ENCODE data around the gene JADE2.
"Not testable (repeated sequence)": the region's sequence is repeated elsewhere in the genome, so short reads cannot be mapped to it uniquely, and the experiment has no call there.

Gene JADE2

DNA sequence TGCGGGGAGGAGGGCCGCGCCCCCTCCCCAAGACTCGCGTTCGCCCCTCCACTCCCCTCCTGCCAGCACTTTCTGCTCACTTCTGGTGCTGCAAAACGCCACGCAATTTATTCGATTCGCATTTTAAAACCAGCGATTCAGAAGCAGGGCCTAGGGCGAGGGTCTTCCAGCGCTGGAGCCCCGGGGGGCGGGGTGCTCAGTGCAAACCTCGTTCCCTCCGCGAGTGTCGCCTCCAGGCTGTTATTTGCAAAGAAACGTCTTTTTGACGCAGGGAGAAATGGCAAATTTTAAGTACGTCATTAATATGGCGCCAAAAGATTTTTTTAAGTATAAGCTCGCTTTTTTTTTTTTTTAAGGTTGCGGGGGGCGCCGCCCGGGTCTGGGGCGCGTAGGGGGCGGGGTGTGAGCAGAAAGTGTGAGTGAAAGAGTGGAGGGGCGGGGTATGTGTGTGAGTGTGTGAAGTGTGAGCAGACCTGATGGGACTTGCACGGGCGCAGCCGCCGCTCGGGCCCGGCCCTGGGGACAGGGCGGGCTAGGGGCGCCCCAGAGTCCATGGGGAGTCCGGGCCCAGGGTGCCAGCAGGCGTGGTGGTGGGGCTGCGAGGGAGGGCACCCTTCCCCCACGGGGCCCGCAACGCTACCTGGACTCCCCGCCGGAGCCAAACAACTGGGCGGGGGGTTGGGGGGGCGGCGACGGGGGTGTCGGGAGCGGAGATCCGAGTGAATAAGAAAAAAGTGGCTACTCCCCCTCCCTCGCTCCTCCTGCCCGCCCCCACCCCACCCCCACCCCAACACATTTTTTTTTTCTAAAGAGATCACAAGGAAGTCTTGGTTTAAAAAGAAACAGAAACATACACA is at the start of gene JADE2:
JADE2 (plus strand) TSS at position 845 of the 857 bp plus-strand sequence. CDS start 10,188 bp downstream, outside the sequence.
- peak; percentile 55 to 60 (median 59) for DNase-seq (ENCODE audit: low read depth in 2 of 3, low spot score in 1 of 3)

DNA sequence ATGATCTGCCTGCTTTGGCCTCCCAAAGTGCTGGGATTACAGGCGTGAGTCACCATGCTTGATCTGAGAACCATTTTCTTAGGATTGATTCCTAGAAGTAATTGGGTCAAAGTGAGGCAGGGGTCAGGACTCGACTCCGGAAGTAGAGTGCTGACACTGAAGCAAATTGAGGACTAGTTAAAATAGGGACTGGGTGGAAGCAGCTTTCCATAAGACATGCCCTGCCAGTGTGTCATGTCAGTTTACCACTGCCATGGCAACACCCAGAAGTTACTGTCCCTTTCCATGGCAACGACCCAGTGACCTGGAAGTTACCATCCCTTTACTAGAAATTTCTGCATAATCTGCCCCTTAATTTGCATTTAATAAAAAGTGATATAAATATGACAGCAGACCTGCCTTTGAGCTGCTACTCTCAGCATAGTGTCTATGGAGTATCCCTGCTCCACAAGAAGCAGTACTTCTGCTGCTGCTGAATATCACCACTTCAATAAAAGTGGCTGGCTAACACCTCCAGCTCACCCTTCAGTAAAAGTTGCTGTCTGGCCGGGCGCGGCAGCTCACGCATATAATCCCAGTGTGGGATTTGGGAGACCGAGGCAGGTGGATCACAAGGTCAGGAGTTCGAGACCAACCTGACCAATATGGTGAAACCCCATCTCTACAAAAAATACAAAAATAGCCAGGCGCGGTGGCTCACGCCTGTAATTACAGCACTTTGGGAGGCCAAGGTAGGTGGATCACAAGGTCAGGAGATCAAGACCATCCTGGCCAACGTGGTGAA is 47.8 kb upstream of the JADE2 start:
- DNase-seq (ENCODE audit: low read depth in 2 of 3, low spot score in 1 of 3), result no peak

DNA sequence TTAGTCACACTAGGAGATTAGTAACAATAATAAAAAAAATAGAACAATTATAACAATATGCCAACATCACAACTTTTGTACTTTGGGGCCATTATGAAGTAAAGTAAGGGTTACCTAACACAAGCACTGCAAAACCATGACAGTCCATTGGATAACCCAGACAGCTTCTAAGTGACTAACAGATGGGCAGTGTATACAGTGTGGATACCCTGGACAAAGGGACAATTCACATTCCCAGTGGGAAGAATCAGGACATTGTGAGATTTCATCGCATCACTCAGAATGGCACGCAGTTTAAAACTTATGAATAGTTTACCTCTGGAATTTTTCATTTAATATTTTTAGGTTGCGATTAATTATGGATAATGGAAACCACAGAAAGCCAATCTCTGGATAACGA is 45.6 kb upstream of the JADE2 start:
- DNase-seq (ENCODE audit: low read depth in 2 of 3, low spot score in 1 of 3), result no peak

DNA sequence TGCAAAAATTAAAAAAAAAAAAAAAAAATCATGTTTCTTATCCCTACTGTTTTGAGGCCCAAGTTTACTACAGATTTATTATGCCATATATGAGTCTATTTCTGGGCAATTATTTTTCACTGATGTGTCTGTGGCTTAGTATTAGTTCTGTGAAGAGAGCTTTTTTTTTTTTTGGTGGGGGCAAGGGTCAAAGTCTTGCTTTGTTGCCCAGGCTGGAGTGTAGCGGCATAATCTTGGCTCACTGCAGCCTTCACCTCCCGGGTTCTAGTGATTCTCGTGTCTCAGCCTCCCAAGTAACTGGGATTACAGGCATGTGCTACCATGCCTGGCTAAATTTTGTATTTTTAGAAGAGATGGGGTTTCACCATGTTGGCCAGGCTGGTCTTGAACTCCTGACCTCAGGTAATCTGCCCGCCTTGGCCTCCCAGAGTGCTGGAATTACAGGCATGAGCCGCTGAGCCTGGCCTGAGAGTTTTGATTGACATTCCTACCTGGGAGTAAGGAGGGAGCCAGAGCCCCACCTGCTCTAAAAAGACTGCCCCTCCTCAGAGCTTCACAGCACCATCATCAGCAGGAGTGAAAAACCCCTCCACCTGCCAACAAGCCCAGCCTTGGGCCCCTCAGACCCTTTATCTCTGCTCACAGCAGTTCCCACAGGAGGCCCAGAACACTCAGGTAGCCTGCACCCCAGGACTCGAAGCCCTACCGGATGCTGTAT is 36.1 kb upstream of the JADE2 start:
- no peak for DNase-seq (ENCODE audit: low read depth in 2 of 3, low spot score in 1 of 3)

DNA sequence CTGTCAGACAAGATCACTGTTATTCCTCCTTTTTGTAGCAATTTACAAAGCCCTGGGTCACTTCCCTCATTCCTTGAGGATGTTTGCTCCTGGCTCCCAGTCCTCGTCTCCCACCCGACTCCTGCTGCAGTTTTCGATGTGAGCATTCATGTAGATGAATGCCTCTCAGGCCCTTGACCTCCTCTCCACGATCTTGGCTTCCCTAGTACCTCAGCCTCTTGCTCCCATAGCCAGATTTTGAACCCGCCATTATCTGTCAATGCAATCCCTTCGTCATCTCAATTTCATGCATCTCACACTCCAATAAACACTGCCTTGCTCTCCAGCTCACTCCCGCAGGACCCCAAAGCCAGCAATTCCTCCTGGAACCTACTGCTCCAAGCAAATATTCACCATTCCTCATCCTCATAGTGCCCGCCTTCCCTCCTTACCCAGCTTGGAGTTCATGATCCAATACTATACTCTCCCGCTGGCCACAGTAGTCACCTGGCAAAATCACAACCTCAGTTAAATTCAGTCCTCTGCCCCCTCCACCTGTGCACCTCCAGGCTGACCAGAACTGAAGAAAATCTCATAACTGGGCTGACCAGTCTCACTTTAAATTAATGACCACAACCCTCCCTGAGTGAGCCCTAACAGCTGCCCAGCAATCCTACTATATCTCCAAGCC is 35.1 kb upstream of the JADE2 start:
- no peak for DNase-seq (ENCODE audit: low read depth in 2 of 3, low spot score in 1 of 3)

DNA sequence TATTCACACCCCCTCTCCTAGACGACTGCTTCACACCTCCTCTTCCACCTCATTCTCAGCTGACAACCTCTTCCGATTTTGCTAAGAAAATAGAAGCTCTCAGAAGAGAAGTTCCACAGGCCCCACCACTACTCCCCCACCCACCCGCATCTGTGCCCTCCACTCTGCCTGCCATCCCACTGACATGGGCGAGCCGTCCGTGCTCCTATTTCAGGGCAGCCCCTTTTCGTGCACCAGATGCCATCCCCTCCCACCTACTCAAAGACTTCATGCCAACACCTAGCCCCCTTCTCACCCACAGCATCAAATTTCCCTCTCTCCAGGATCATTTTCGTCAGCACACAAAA is 34.6 kb upstream of the JADE2 start:
- DNase-seq (ENCODE audit: low read depth in 2 of 3, low spot score in 1 of 3), result no peak

DNA sequence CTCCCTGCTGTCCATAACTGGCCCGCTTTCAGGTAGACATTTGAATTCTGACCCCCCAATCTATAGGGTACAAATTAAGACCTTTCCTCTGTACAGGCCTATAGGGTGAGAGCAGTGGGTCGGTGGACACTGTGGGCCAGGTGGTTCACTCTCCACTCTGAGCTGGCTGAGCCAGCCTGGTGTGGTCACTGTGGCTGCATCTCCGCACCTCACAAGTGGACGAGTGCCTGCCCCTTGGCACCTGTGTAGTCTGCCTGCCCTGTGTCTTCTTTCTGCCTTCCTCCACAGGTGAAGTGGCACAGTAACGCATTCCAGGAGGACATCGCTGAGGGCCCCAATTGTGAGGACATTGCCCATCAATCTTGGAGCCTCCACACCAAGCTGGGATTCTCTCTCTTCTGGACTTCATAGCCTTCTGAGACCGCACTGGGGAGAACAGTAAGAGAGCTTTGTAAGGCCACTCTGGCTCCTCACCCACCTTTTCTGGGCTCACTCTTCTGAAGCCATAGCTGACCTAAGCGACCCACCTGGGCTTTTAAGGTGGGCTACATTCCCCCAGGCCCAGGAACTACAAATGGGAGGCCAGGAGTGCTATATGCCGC is 33.5 kb upstream of the JADE2 start:
- DNase-seq (ENCODE audit: low read depth in 2 of 3, low spot score in 1 of 3), result no peak

DNA sequence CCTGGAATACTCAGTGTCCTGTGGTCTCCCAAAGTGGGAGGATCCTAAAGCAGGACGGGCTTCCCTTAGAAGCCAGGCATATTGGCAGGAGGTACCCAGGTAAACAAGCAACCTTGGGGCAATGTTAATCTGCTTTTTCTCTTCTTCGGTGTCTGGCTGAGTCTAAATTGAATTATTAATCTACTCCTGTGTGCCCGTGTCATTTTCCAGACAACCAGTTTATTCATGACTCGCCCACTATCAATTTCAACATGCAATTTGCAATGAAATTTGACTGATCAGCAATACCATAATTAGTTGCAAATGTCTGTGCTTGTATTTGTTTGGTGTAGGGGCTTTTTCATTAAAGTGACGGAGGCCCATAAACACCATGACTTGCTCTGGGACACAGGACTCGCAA is 32.9 kb upstream of the JADE2 start:
- no peak for DNase-seq (ENCODE audit: low read depth in 2 of 3, low spot score in 1 of 3)

DNA sequence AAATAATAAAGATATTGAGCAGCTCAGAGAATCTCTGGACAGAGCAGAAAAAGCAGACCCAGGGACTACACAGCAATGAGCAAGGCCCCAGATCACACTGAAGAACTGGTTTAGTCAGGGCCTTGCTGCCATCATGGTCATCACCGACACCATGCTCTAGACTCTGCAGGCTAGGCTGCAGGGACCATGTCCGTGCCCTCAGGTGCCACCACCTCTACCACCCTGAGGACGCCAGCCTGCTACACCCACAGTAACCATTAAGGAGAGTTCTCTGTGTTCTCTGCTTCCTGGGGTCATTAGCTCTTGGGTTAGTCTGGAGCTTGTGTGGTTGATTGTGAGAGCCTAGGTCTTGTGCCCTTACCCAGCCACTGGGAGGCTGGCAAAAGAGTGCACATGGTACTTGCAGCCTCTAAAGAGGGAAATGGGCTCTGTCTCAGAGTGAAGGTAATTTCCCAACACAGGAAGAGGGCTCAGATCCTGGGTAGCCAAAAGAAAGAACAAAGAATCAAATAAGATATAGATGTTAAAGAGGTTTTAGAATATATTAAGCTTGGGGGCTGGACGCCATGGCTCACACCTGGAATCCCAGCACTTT is 31.9 kb upstream of the JADE2 start:
- DNase-seq (ENCODE audit: low read depth in 2 of 3, low spot score in 1 of 3), result no peak

DNA sequence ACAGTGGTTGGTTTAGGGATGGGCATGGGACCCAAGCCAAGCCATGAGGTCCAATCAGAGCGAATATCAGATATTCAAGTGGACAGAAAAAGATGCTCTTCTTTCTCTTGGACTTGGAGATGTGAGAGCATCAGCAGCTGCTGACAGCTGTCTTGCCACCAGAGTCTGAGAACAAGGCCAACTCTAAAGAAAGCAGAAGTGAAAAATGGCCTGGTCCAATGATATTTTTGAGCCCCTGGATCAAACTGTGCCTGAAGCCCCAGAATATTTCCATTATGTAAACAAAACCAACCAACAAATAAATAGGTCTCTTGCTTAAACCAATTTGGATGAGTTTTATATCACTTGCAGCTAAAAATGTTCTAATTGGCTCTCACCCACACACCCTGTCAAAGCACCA is 30.7 kb upstream of the JADE2 start:
- no peak for DNase-seq (ENCODE audit: low read depth in 2 of 3, low spot score in 1 of 3)

DNA sequence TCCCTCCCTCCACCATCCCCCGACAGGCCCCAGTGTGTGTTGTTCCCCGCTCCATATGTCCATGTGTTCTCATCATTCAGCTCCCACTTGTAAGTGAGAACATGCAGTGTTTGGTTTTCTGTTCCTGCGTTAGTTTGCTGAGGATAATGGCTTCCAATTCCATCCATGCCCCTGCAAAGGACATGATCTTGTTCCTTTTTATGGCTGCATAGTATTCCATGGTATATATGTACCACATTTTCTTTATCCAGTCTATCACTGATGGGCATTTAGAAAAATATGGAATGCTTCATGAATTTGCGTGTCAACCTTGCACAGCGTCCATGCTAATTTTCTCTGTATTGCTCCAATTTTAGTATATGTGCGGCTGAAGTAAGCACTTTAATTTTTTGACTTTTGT is 25.6 kb upstream of the JADE2 start:
- not testable (repeated sequence) for DNase-seq (ENCODE audit: low read depth in 2 of 3, low spot score in 1 of 3)

DNA sequence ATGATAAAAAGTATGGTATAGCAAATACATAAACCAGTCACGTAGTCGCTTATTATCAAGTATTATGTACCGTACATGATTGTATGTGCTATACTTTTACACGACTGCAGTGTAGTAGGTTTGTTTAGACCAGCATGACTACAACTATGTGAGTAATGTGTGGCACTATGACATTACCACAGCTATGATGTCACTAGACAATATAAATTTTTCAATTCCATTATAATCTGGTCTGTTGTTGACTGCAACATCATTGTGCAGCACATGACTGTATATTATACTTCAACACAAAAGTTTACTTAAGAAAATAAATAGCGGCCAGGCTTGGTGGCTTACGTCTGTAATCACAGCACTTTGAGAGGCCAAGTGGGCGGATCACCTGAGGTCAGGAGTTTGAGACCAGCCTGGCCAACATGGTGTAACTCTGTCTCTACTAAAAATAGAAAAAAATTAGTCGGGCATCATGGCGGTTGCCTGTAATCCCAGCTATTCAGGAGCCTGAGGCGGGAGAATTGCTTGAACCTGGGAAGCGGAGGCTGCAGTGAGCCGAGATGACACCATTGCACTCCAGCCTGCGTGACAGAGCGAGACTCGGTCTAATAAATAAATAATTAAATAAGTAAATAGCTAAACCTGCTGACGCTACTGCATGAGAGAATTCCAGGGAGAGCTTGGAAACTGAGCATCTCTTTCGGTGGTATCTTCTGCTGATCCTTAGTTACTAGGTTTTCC is 24.6 kb upstream of the JADE2 start:
- DNase-seq (ENCODE audit: low read depth in 2 of 3, low spot score in 1 of 3), result no peak

DNA sequence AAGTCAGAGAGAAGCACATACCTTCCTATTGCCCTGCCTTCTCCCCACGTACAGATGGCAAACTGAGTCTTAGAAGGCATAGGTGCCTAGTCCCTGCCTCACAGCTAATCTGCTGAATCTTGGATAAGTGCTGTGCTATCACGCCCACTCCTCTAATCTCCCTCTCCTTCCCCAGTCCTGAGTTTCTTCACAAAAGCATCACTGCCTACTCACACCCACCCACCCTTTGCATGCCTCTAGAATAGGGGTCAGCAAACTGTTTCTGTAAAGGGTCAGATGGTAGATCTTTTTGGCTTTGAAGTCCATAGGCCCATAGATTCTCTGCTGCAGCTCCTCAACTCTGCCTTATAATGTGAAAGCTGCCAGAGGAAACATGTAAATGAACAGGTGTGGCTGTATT is 23.2 kb upstream of the JADE2 start:
- no peak for DNase-seq (ENCODE audit: low read depth in 2 of 3, low spot score in 1 of 3)

DNA sequence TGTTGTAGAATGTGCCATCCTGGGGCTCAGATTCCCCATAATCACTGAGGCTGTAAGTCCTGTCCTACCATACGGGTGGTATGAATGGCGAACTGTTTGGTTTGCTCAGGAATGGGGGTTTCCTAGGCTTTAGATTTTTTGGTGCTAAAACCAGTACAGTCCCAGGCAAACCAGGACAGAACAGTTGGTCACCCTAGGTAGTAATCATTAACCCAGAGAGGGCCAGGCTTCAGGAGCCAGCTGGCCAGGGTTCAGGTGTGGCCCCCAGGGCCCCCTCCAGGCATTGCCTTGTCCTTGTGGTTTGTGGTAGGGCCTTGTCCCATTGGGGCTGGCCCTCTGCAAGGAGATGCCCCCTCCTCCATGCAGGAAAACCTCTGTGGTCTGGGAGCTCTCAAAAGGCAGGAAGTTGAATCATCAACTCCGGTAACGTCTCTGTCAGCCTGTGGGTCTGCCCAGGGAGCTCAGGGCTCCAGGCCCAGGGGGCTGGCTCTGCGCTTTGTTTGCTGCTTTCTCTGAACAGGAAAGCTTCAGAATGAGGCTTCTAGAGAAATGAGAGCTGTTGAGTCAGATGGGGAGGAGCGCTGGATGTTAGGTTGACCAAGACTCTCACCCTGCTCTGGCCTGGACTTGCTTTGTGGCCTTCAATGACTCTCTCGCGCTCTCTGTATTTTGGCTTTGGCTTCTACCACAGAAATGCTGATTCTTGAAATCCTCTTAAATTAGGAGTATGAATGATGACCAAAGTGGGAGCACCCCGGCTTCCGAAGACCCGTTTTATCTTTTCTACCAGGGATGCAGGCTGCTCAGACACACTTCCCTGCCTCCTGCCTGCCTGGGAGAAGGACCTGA is 22.2 kb upstream of the JADE2 start:
- peak; percentile 69 to 71 (median 70) for DNase-seq (ENCODE audit: low read depth in 2 of 3, low spot score in 1 of 3)

DNA sequence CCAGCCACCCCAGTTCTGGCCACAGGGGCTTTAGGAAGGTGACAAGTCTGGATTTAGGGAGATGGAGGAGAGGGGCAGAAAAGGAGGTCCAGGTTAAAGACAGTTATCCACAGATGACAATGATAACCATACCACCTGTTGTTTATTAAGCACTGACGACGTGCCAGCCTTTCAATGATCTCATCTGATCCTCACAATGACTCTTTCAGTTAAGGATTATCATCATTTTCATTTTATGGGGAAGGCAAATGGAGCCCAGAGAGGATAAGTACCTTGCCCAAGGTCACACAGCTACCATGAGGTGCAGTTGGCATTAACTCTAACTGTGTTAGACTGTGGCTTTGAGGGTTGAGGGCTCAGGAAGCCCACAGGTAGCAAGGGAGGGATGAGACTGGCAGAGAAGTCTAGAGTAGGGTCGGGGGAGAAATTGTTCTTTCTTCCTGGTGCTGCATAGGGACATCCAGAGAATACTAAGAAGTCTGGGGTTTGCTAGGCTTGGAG is 21.5 kb upstream of the JADE2 start:
- DNase-seq (ENCODE audit: low read depth in 2 of 3, low spot score in 1 of 3), result no peak

DNA sequence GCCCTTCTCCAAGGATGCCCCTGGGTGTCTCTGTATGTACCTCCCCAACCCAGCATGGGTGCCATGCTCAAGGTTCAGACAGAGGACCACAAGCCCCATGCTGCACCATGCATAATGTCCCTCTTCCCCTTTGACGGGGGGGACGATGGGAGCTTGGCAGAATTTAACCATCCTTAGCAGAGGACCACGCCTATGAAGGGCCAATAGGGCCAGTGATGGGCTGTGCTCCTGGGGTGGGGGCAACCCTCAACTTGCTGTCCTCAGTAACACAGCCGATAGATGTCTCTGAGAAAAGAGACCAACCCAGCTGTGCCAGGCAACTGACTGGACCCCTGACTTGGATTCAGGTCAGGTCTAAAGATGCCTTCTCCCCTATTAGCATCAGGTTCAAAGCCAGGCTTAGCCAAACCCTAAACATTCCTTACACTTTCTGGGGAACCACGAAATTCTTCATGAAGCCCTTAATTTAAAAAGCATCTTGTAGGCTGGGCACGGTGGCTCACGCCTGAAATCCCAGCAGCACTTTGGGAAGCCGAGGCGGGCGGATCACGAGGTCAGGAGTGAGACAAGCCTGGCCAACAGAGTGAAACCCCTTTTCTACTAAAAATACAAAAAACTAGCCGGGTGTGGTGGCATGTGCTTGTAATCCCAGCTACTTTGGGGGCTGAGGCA is 20.7 kb upstream of the JADE2 start:
- DNase-seq (ENCODE audit: low read depth in 2 of 3, low spot score in 1 of 3), result no peak

DNA sequence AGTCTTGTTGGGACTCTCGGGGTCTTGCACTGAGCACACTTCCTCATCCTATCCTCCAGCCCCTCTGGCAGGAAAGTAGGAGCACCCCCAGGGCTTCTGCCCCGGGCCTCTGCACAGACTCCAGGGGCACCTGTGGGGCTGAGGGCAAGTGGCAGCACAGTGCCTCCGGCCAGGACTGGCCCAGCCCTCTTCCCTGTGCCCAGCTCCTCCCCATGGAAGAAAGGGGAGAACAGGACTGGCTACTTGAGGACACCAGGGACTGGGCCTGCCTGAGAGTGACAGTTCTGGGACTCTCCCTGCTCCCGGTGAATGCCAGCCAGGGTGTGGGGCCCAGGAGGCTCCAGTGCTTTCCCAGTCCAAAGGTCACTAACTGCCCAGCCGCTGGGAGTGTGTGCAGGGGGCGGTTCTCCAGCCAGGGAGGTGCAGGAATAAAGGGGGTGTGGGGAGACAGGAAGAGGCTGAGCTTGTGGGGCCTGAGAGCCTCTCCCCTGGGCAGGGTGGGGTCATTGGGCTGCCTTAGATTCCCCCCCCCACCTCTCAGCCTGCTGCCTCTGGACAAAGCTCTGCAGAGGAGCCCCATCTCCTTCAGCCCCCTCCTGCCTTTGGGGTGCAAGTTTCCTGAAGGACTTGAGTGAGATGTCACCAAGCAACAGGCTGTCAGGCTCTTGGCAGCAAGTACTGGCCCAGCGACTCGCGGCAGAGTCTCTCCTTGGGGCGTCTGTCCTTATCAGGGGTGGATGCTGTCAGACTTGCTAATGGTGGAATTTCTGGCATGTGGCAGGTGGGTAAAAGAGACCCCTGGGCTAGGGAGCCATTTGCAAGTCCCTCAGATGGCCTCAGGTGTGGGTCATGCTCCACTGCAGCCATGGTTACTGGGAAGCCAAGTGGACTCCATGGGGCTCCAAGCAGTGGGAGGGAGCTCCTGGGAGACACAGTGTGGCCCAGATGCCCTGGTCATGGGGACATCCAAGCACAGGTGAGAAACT is 19.1 kb upstream of the JADE2 start:
- no peak for DNase-seq (ENCODE audit: low read depth in 2 of 3, low spot score in 1 of 3)
